KG1 (cell line): ENCODE measurements around the gene CLDN5.
"Not testable (repeated sequence)": the region's sequence is repeated elsewhere in the genome, so short reads cannot be mapped to it uniquely, and the experiment has no call there.

Experiments
- DNase-seq: peaks from one replicate; lab custom pipeline; 2025; lab: John Stamatoyannopoulos, UW

The CLDN5 gene

GRCh38 chr22:19548427-19548826 lies 24.2 kb upstream of the CLDN5 start:
- DNase-seq: not testable (repeated sequence)

GRCh38 chr22:19547620-19548019 lies 23.4 kb upstream of the CLDN5 start:
- DNase-seq: no peak

- no peak for DNase-seq
Measured at GRCh38 chr22:19546680-19547079, 22.5 kb upstream of the CLDN5 start.

- no peak for DNase-seq
Measured at GRCh38 chr22:19545935-19546207, 21.7 kb upstream of the CLDN5 start.

GRCh38 chr22:19543970-19544708 lies 19.9 kb upstream of the CLDN5 start:
- no peak for DNase-seq

GRCh38 chr22:19540394-19540793 lies 16.2 kb upstream of the CLDN5 start:
- no peak for DNase-seq

- DNase-seq: no peak
Measured at GRCh38 chr22:19537941-19538488, 13.8 kb upstream of the CLDN5 start.

- no peak for DNase-seq
Measured at GRCh38 chr22:19536564-19536963, 12.4 kb upstream of the CLDN5 start.

- DNase-seq: no peak
Measured at GRCh38 chr22:19535001-19535400, 10.8 kb upstream of the CLDN5 start.

- DNase-seq: no peak
Measured at GRCh38 chr22:19533857-19534256, 9.6 kb upstream of the CLDN5 start.

GRCh38 chr22:19533049-19533626 lies 8.9 kb upstream of the CLDN5 start:
- DNase-seq: no peak

- DNase-seq: not testable (repeated sequence)
Measured at GRCh38 chr22:19531327-19531726, 7.1 kb upstream of the CLDN5 start.

GRCh38 chr22:19530751-19531150 lies 6.5 kb upstream of the CLDN5 start:
- DNase-seq: no peak

GRCh38 chr22:19529811-19530210 lies 5.6 kb upstream of the CLDN5 start:
- DNase-seq: no peak

GRCh38 chr22:19527861-19528417 lies 3.7 kb upstream of the CLDN5 start:
- no peak for DNase-seq

- no peak for DNase-seq
Measured at GRCh38 chr22:19527321-19527721, 3.1 kb upstream of the CLDN5 start.

GRCh38 chr22:19526702-19527111 lies 2.5 kb upstream of the CLDN5 start:
- DNase-seq: no peak

- DNase-seq: no peak
Measured at GRCh38 chr22:19526076-19526701, 2.0 kb upstream of the CLDN5 start.

GRCh38 chr22:19525666-19526065 lies 1.5 kb upstream of the CLDN5 start:
- no peak for DNase-seq

- no peak for DNase-seq
Measured at GRCh38 chr22:19525116-19525660, 978 bp upstream of the CLDN5 start.

- DNase-seq: no peak
Measured at GRCh38 chr22:19523240-19524169, 705 bp downstream of the CLDN5 start.

GRCh38 chr22:19522881-19523239 lies 1.4 kb downstream of the CLDN5 start:
- no peak for DNase-seq
